Measurements from ENCODE around the gene LEF1.
A peak's percentile ranks its signal among the peaks of the same experiment; 100 is the strongest.
"Not testable (repeated sequence)": the region's sequence is repeated elsewhere in the genome, so short reads cannot be mapped to it uniquely, and the experiment has no call there.

The LEF1 gene

GRCh38 chr4:108034565-108034964 lies 134.2 kb downstream of the LEF1 start:
- DNase-seq (ENCODE audit: low read depth) = no peak

GRCh38 chr4:108033348-108033747 lies 135.4 kb downstream of the LEF1 start:
- DNase-seq (ENCODE audit: low read depth) = no peak

- DNase-seq (ENCODE audit: low read depth) = no peak
Measured at GRCh38 chr4:108031427-108032083, 137.2 kb downstream of the LEF1 start.

GRCh38 chr4:108030332-108030731 lies 138.4 kb downstream of the LEF1 start:
- DNase-seq (ENCODE audit: low read depth) = peak; percentile 42

GRCh38 chr4:108029731-108030130 lies 139.0 kb downstream of the LEF1 start:
- DNase-seq (ENCODE audit: low read depth) = no peak

GRCh38 chr4:108029016-108029720 lies 139.6 kb downstream of the LEF1 start:
- no peak for DNase-seq (ENCODE audit: low read depth)

- DNase-seq (ENCODE audit: low read depth) = no peak
Measured at GRCh38 chr4:108024878-108025165, 143.9 kb downstream of the LEF1 start.

- no peak for DNase-seq (ENCODE audit: low read depth)
Measured at GRCh38 chr4:108024085-108024877, 144.5 kb downstream of the LEF1 start.

- DNase-seq (ENCODE audit: low read depth) = no peak
Measured at GRCh38 chr4:108018884-108019187, 149.9 kb downstream of the LEF1 start.

- DNase-seq (ENCODE audit: low read depth) = peak; percentile 49
Measured at GRCh38 chr4:108018040-108018883, 150.5 kb downstream of the LEF1 start.

- DNase-seq (ENCODE audit: low read depth) = no peak
Measured at GRCh38 chr4:108013955-108014354, 154.8 kb downstream of the LEF1 start.

- DNase-seq (ENCODE audit: low read depth) = no peak
Measured at GRCh38 chr4:108013327-108013726, 155.4 kb downstream of the LEF1 start.

- DNase-seq (ENCODE audit: low read depth) = not testable (repeated sequence)
Measured at GRCh38 chr4:108012382-108012781, 156.3 kb downstream of the LEF1 start.

GRCh38 chr4:108010167-108010566 lies 158.6 kb downstream of the LEF1 start:
- peak; percentile 78 for DNase-seq (ENCODE audit: low read depth)

- DNase-seq (ENCODE audit: low read depth) = no peak
Measured at GRCh38 chr4:108008721-108009120, 160.0 kb downstream of the LEF1 start.

GRCh38 chr4:108007984-108008383 lies 160.7 kb downstream of the LEF1 start:
- no peak for DNase-seq (ENCODE audit: low read depth)

GRCh38 chr4:108006361-108006760 lies 162.4 kb downstream of the LEF1 start:
- no peak for DNase-seq (ENCODE audit: low read depth)

GRCh38 chr4:108005807-108006206 lies 162.9 kb downstream of the LEF1 start:
- DNase-seq (ENCODE audit: low read depth) = no peak

- no peak for DNase-seq (ENCODE audit: low read depth)
Measured at GRCh38 chr4:108004646-108005045, 164.1 kb downstream of the LEF1 start.

GRCh38 chr4:108003982-108004515 lies 164.7 kb downstream of the LEF1 start:
- no peak for DNase-seq (ENCODE audit: low read depth)

GRCh38 chr4:108001540-108002135 lies 167.1 kb downstream of the LEF1 start:
- no peak for DNase-seq (ENCODE audit: low read depth)

All from non-pigmented ciliary epithelial cell (primary cell).